ENCODE measurements around the gene EYS.

The EYS gene

DNA sequence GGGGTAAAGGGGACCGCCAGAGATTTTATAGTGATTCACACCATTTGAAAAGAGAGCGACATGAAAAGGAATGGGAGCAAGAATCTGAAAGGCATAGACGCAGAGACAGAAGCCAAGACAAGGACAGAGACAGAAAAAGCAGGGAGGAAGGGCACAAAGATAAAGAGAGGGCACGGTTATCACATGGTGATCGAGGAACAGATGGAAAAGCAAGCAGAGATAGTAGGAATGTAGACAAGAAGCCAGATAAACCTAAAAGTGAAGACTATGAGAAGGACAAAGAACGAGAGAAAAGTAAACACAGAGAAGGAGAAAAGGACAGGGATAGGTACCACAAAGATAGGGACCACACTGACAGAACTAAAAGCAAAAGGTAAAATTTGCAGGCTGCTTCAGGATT lies 1993.7 kb downstream of the EYS start:
- DNase-seq (ENCODE audit: low spot score), result no peak
- TF ChIP-seq, protein P1, sequence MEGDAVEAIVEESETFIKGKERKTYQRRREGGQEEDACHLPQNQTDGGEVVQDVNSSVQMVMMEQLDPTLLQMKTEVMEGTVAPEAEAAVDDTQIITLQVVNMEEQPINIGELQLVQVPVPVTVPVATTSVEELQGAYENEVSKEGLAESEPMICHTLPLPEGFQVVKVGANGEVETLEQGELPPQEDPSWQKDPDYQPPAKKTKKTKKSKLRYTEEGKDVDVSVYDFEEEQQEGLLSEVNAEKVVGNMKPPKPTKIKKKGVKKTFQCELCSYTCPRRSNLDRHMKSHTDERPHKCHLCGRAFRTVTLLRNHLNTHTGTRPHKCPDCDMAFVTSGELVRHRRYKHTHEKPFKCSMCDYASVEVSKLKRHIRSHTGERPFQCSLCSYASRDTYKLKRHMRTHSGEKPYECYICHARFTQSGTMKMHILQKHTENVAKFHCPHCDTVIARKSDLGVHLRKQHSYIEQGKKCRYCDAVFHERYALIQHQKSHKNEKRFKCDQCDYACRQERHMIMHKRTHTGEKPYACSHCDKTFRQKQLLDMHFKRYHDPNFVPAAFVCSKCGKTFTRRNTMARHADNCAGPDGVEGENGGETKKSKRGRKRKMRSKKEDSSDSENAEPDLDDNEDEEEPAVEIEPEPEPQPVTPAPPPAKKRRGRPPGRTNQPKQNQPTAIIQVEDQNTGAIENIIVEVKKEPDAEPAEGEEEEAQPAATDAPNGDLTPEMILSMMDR (IDR thresholded peaks at IDR 0.05; ENCODE audit: extremely low read depth, insufficient read depth, missing control alignments), result no peak
- in situ Hi-C loops (cut with MboI; ENCODE audit: low pct_unique_long_range_greater_than_20kb, low sequenced_read_pairs, unreplicated experiment), result no loop called here

DNA sequence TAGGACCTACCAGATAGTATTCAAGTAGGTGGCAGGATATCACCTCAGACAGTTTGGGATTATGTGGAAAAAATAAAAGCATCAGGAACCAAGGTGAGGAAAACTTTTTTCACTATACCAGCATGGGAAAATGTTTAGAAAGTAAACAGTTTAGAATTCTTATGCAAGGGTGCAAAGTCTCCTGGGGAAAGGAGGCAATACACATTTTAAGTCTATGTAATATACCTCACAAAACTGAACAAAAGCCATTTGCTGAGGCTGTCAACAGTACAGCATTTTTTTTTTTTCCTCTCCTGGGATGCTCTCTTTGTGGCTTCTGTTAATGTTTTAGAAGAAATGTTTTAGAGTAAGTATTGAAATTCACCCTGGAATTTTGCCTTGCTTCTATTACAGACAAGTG lies 1997.9 kb downstream of the EYS start:
- no peak for DNase-seq (ENCODE audit: low spot score)
- in situ Hi-C loops (cut with MboI; ENCODE audit: low pct_unique_long_range_greater_than_20kb, low sequenced_read_pairs, unreplicated experiment), result no loop called here
- TF ChIP-seq, protein P1 (IDR thresholded peaks at IDR 0.05; ENCODE audit: extremely low read depth, insufficient read depth, missing control alignments), result no peak

DNA sequence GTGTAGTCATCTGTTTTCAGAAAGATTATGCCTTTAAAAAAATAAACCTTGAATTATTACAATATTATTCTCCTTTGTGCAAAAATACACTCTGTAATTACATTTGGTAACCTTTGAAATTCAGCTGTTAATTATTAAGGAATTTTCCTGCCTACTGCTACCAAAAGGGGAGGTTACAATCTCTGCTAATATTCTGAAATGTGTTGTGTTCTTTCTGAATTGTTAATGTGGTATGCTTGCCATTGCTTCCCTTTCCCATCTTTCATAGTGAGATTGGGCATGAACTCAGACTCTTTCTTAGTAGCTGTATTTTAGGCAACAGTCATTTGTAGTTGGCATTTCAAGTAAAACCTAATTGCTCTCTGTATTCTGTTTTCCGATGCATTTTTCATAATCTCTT lies 1998.4 kb downstream of the EYS start:
- TF ChIP-seq, protein P1 (IDR thresholded peaks at IDR 0.05; ENCODE audit: extremely low read depth, insufficient read depth, missing control alignments), result no peak
- in situ Hi-C loops (cut with MboI; ENCODE audit: low pct_unique_long_range_greater_than_20kb, low sequenced_read_pairs, unreplicated experiment), result no loop called here
- DNase-seq (ENCODE audit: low spot score), result no peak

DNA sequence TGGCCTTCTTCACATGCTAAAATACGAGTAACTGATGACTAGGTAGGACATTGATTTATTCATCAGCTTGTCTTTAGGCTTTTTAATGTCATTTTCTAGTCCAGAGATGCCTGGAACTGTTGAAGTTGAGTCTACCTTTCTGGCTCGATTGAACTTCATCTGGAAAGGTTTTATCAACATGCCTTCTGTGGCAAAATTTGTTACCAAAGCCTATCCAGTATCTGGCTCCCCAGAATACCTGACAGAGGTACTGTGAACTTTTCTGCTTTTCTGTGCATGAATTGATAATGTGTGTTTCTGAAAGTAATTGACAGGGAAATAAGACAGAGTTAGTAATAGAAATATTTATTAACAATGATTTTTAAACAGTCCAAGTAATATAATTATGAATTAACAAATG lies 2000.4 kb downstream of the EYS start:
- TF ChIP-seq, protein P1 (IDR thresholded peaks at IDR 0.05; ENCODE audit: extremely low read depth, insufficient read depth, missing control alignments), result no peak
- in situ Hi-C loops (cut with MboI; ENCODE audit: low pct_unique_long_range_greater_than_20kb, low sequenced_read_pairs, unreplicated experiment), result no loop called here
- no peak for DNase-seq (ENCODE audit: low spot score)

DNA sequence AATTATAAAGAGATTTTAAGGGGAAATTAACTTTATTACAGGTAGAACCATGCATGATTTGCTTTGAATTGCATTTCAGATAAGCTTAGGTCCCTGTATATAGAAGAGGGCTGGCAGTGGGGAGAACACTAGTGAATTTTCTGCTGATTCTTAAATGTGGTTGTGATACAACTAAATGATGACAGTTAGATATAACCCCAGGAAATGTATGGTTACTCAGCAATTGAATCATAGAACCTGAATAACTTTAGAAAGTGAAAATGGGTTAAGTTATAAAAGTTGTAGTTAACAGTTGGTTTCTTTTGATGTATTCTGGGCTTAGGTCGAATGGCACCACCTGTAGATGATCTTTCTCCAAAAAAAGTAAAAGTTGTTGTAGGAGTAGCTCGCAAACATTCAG lies 2001.3 kb downstream of the EYS start:
- in situ Hi-C loops (cut with MboI; ENCODE audit: low pct_unique_long_range_greater_than_20kb, low sequenced_read_pairs, unreplicated experiment), result no loop called here
- TF ChIP-seq, protein P1 (IDR thresholded peaks at IDR 0.05; ENCODE audit: extremely low read depth, insufficient read depth, missing control alignments), result no peak
- no peak for DNase-seq (ENCODE audit: low spot score)

DNA sequence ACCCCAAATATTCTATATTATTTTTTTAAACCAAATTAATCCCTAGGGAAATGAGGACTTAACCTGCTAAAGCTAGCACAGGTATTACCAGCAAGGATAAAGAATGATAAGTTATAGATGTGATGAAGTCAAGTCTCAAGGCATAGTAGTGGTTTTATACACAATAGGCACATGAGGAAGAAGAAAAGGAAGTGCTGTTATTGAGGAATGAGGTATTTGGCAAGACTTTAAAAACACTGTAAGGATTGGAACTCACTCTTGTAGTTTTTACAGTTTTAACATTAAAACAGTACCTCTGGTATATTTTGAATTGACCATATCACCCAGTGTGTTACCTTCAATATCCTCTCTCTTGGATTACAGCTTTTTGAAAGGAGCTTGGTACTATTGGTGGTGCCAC lies 2016.8 kb downstream of the EYS start:
- TF ChIP-seq, protein P1 (IDR thresholded peaks at IDR 0.05; ENCODE audit: extremely low read depth, insufficient read depth, missing control alignments), result no peak
- in situ Hi-C loops (cut with MboI; ENCODE audit: low pct_unique_long_range_greater_than_20kb, low sequenced_read_pairs, unreplicated experiment), result no loop called here
- no peak for DNase-seq (ENCODE audit: low spot score)

DNA sequence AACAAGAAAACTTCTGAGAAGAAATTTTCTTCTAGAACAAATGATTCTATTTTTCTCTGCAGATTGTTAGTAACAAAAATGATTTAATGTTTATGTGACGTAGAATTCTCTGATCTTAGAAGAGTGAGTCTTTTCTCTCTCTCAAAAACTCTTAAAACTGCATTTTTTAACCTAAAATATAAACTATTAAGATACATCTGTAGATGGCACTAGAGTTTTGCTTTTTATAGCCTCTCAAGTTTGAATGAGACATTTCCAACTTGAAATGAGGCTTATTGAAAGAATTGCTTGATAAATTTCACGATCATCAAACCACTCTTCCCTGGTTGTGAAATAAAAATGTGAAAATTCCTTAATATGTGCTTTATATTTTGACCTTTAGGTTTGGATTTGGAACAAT lies 2017.6 kb downstream of the EYS start:
- DNase-seq (ENCODE audit: low spot score), result no peak
- TF ChIP-seq, protein P1 (IDR thresholded peaks at IDR 0.05; ENCODE audit: extremely low read depth, insufficient read depth, missing control alignments), result no peak
- in situ Hi-C loops (cut with MboI; ENCODE audit: low pct_unique_long_range_greater_than_20kb, low sequenced_read_pairs, unreplicated experiment), result no loop called here
